ENCODE measurements around the gene PRKAG2. TPM values are rescaled to one million over a fixed set of nuclear protein-coding genes. Genes with fewer than 3 reads are reported as not detected.

PRKAG2 gene
- total RNA-seq, 2 donors from 2014 or later, result 41.3 to 51.8 TPM

DNA sequence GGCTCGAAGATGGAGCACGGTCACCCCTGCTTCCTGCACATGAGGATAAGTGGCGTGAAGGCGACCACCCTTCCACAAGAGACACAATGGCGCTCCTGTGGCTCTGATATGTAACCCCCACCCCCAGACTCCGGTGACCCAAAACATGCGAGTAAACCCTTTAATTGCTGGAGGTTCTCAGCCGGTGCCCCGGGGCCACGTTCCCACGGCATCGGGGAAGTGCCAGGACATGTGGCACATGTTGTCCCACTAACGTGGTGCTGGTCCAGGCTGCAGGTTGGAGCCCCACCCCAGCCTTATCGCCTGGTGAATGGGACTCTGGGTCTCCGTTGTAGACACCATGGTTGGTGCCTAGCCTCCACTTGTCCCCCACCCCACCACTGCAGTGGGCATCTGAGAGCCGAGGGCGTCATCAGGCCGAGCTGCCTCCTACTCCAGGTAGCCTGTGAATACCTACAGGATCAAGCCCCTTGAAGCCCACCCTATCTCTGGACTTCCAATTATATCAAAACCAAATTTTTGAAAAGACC, 132.8 kb downstream of the PRKAG2 start:
- peaks cover 5% of the 10 kb centered on the region for H3K4me1 Mint-ChIP-seq
- no peaks in the 10 kb centered on the region for H3K27me3 Mint-ChIP-seq
- DNase-seq, result no peak
- no peaks in the 10 kb centered on the region for H3K9me3 ChIP-seq (ENCODE audit: control insufficient read depth, low read length, poor library complexity, severe bottlenecking)
- no peak for ATAC-seq
- H3K27ac Mint-ChIP-seq, result peak overlapping the region; percentile 21
- no peak overlapping the region for H3K4me3 Mint-ChIP-seq
- no peaks in the 10 kb centered on the region for H3K36me3 Mint-ChIP-seq (ENCODE audit: low read depth)

DNA sequence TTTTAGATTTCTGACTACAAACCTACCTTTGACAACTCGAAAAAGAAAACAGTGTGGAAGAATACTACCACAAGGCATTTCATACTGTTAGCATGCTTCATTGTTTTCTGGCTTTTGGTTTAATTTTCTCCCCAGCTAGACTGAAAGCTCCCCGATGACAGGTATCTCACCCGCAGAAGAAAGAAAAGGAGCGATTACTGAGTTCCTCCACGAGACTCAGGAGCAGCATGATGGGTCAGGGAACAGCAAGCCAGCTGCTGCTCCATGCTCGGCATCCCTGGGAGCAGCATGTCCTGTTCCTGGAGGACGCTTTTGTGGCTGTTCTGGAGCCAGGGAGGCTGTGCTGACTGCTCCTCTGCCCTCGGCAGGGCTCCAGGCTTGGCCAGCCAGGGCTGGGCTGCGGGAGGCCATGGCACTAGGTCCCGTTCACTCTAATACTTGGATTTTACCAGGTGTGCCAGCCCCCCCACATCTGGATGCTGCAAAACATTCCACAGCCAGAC, 133.4 kb downstream of the PRKAG2 start:
- ATAC-seq, result no peak
- Mint-ChIP-seq H3K27ac (peak overlapping the region; percentile 21), H3K4me1 (peaks cover 5% of the 10 kb centered on the region), H3K36me3 (ENCODE audit: low read depth) (no peaks in the 10 kb centered on the region), H3K27me3 (no peaks in the 10 kb centered on the region), H3K4me3 (no peak overlapping the region)
- DNase-seq, result no peak
- no peaks in the 10 kb centered on the region for H3K9me3 ChIP-seq (ENCODE audit: control insufficient read depth, low read length, poor library complexity, severe bottlenecking)

DNA sequence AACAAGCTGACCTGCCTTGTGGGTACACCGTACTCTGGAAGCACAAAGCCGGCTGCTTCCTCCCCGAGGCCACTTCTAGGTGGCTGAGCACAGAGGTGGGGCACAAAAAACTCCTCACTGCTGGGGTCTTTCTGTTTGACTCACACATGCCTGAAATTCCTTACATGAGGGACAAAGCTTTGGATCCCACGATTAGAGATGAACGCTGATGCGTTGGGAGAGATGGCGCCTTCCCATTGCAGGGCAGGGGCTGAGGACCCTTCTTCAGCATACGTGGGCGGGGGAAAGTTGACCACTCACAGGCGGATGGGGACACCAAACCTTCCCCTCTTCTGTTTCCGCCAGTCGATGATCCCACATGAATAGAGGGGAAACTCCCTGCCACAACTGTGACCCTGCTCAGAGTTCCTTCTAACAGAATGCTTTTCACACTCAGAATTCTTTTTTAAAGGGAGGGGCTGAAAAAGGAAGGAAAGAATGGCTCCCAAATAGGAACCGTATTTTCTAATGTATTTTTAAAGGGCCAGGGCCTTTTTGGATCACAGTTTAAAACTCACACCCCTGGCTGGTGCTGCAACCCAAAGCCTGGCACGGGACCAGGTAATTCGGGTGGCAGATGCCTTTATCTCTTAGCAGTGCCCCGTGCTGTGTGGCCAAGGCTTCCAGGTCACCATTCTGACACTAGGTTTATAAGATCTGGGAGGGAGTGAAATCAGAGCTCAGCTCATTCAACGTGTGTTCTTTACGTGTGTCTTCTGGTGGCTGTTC, 134.0 kb downstream of the PRKAG2 start:
- Mint-ChIP-seq H3K27me3 (no peaks in the 10 kb centered on the region), H3K4me1 (peaks cover 5% of the 10 kb centered on the region), H3K36me3 (ENCODE audit: low read depth) (no peaks in the 10 kb centered on the region), H3K27ac (peak overlapping the region; percentile 21), H3K4me3 (no peak overlapping the region)
- no peaks in the 10 kb centered on the region for H3K9me3 ChIP-seq (ENCODE audit: control insufficient read depth, low read length, poor library complexity, severe bottlenecking)
- DNase-seq (no peak), ATAC-seq (no peak)

DNA sequence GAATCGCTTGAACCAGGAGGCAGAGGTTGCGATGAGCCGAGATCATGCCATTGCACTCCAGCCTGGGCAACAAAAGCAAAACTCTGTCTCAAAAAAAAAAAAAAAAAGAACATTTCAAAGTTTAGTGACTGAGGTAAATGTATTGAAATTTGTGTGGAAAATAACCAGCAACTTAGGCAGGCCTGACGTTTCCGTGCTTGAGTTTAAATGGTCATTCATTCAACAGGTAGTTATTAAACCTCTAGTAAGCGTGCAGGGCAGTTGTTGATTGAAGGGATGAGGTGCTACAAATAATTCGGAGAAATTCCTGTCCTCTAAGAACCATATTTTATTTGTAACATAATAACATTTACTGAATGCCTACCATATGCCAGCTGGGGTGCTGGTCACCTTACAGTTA, 135.3 kb downstream of the PRKAG2 start:
- ATAC-seq, result no peak
- Mint-ChIP-seq H3K27ac (no peak overlapping the region), H3K4me1 (peaks cover 5% of the 10 kb centered on the region), H3K36me3 (ENCODE audit: low read depth) (no peaks in the 10 kb centered on the region), H3K4me3 (no peak overlapping the region), H3K27me3 (no peaks in the 10 kb centered on the region)
- no peak for DNase-seq
- no peaks in the 10 kb centered on the region for H3K9me3 ChIP-seq (ENCODE audit: control insufficient read depth, low read length, poor library complexity, severe bottlenecking)

DNA sequence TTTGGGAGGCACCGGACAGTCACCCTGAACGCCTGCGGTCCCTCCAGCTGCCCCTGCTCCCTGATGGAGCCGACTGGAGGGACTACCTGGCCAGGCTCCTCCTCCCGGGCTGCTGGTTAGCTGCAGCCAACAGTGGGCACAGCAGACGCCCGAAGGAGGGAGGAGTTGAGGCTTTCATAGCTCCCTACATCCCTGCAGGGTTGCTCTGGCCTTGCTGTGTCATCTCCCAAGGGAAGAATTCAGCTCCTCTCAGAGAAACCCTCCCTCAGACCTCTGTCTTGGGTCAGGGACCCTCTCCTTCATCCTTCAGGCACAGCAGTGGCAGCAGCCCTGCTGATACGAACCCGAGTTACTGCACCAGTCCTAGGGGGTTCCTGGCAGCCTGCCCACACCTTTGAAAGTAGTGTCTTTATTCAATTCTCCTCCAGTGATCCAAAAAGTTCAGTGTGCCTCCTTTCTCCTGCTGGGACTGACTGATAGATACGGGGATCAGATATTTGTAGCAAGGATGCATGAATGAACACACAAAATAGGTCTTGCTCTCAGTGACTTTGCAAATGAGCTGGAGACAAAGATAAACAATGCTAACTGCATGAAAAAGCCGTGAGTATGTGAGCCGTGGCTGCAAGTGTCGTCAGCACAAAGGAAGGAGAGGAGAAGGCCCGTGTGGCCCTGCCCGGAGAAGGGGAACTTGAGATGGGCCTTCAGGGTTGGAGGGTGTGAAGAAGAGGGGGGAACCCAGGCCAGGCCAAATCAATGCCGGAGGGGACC, 136.6 kb downstream of the PRKAG2 start:
- ATAC-seq (no peak), DNase-seq (no peak)
- no peaks in the 10 kb centered on the region for H3K27me3 Mint-ChIP-seq
- peaks cover 5% of the 10 kb centered on the region for H3K4me1 Mint-ChIP-seq
- no peaks in the 10 kb centered on the region for H3K36me3 Mint-ChIP-seq (ENCODE audit: low read depth)
- H3K9me3 ChIP-seq (ENCODE audit: control insufficient read depth, low read length, poor library complexity, severe bottlenecking), result no peaks in the 10 kb centered on the region
- no peak overlapping the region for H3K4me3 Mint-ChIP-seq
- H3K27ac Mint-ChIP-seq, result peak overlapping the region; percentile 57

DNA sequence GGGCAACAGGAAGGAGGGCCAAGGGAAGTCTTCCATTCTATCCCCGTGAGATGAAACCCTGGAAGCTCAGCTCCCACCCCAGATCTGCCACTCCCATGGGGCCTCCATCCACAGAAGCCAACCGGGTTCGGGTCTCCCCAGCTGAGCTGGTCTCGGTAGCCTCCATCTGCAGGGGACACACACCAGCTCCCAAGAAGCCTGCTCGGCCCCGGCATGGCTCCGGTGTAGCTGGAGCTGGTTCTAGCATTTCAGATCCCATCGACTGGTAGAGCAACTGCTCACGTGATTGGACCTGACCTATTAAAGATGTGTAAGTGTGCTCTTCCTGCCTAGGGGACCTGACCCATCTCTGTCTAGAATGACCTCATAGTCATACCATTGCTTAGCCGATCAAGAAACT, 138.0 kb downstream of the PRKAG2 start:
- ATAC-seq, result no peak
- H3K9me3 ChIP-seq (ENCODE audit: control insufficient read depth, low read length, poor library complexity, severe bottlenecking), result no peaks in the 10 kb centered on the region
- no peaks in the 10 kb centered on the region for H3K36me3 Mint-ChIP-seq (ENCODE audit: low read depth)

DNA sequence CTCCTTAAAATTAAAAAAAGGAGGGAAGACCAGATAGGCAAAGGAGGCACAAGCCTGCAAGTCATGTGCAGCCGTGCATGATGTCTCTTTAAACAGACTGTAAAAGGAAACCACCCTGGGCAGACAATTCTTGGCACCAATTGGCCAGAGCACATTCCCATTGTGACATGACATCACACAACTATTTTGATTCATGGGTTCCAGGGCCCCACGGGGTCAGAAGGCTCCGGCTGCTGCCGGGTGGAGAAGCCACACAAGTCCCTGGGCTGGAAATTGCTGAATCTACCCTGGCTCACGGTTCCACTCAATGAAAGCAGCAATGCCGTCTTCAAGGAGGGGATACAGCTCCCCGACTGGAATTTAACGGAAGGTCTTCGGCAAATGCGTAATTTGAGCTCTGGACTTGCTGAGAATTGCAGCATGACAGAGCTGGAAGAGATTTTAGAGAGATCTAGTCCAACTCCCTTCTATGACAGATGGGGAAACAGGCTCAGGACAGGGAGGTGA, 140.5 kb downstream of the PRKAG2 start:
- DNase-seq (no peak), ATAC-seq (no peak)
- no peak overlapping the region for H3K4me3 Mint-ChIP-seq
- no peak overlapping the region for H3K27ac Mint-ChIP-seq
- no peaks in the 10 kb centered on the region for H3K36me3 Mint-ChIP-seq (ENCODE audit: low read depth)
- no peaks in the 10 kb centered on the region for H3K9me3 ChIP-seq (ENCODE audit: control insufficient read depth, low read length, poor library complexity, severe bottlenecking)
- peaks cover 9% of the 10 kb centered on the region for H3K4me1 Mint-ChIP-seq
- H3K27me3 Mint-ChIP-seq, result no peaks in the 10 kb centered on the region

More for the DNA sequence above, 138.0 kb downstream of the PRKAG2 start:
- H3K27ac Mint-ChIP-seq, result no peak overlapping the region
- H3K4me1 Mint-ChIP-seq, result peaks cover 9% of the 10 kb centered on the region
- no peak for DNase-seq
- no peaks in the 10 kb centered on the region for H3K27me3 Mint-ChIP-seq
- no peak overlapping the region for H3K4me3 Mint-ChIP-seq

DNA sequence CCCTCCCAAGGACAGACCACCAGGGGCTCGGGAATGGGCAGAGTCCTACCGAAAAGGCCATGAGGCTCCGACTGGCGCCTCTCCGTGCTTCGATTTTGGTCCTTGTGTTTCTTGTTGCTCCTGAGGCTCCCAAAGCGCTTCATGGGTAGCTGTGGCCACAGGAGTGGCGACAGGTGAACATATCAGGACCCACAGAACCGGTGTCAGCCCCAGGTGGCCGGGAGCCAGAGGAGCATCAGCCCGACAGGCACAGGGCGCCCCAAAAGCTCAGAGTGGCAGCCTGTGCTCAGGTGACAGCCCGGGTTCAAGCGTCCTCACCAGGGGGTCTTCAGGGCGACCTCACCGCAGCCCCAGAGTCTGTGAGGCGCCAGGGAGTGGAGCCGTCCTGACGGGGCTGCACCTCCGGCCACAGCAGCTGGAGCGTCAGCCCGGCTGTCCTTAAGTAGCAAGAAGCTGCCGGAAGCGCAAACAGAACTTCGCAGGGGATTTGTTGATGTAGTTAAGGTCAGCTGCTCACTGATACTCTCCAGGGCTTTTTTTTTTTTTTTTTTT, 141.0 kb downstream of the PRKAG2 start:
- H3K27ac Mint-ChIP-seq, result no peak overlapping the region
- H3K4me3 Mint-ChIP-seq, result no peak overlapping the region
- DNase-seq (no peak), ATAC-seq (no peak)
- H3K4me1 Mint-ChIP-seq, result peaks cover 9% of the 10 kb centered on the region
- no peaks in the 10 kb centered on the region for H3K36me3 Mint-ChIP-seq (ENCODE audit: low read depth)
- no peaks in the 10 kb centered on the region for H3K27me3 Mint-ChIP-seq
- H3K9me3 ChIP-seq (ENCODE audit: control insufficient read depth, low read length, poor library complexity, severe bottlenecking), result no peaks in the 10 kb centered on the region

DNA sequence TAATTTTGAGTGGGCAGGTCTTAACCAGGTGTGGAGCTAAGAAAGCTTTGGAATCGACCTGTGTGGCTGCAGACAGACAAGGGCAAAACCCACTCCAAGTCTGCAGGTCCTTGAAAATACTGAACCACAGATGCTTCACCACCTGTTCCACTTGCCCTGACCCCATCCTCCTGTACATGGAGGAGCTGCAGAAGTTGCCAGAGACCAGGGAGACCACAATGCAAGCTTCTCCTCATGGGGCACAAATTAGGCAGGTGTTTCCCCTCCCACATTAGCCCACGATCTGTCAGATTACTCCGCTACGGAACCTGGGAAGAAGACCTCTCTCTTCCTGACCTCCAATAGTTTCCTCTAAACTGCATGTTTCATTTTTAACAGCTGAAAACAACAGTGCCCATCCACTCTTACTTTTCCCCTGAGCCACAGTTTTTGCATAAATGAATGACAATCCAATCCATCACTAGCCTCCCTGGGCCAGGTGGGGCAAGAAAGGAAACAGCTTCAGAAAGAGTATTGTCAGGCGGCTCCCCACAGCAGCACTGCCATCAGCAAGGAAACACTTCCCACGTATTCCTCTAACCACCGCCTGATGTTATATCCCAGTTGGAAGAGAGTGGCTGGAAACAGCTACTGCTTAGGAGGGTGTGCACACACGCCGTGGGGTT, 141.6 kb downstream of the PRKAG2 start:
- ATAC-seq (no peak), DNase-seq (no peak)
- no peak overlapping the region for H3K4me3 Mint-ChIP-seq
- H3K36me3 Mint-ChIP-seq (ENCODE audit: low read depth), result no peaks in the 10 kb centered on the region
- no peaks in the 10 kb centered on the region for H3K27me3 Mint-ChIP-seq
- H3K27ac Mint-ChIP-seq, result peak overlapping the region; percentile 41
- peaks cover 7% of the 10 kb centered on the region for H3K4me1 Mint-ChIP-seq
- H3K9me3 ChIP-seq (ENCODE audit: control insufficient read depth, low read length, poor library complexity, severe bottlenecking), result no peaks in the 10 kb centered on the region

DNA sequence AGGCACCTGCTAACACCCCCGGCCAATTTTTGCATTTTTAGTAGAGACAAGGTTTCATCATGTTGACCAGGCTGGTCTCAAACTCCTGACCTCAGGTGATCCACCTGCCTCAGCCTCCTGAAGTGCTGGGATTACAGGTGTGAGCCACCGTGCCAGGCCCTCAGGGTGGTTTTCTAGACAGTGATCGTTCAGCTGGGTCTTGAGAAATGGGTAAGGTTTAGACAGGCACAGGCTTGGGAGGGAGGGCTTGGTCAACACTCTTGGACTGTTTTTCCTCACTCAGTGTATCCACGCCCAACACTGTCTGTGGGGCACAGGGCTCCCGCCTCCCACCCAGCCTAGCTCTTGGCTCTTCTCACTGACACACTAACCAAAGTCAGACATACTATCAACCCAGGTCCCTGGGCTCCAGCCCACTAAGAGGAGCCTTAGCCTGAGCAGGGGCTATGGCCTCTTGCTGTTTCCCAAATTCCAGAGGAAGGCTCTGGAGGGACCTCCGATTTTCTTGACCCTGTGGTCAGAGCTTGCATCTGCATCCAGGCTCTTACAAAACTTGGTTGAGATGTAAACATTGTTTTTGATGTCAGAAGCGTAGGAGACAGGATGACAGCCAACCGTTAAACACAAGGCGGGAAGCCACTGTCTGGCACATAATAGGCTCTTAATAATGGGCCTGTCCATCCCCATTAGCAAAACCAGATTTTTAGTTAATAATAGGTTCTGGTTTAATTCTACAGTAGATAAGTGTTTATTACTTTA, 143.9 kb downstream of the PRKAG2 start:
- H3K9me3 ChIP-seq (ENCODE audit: control insufficient read depth, low read length, poor library complexity, severe bottlenecking), result no peaks in the 10 kb centered on the region
- Mint-ChIP-seq H3K36me3 (ENCODE audit: low read depth) (no peaks in the 10 kb centered on the region), H3K27me3 (no peaks in the 10 kb centered on the region), H3K4me1 (peaks cover 8% of the 10 kb centered on the region), H3K4me3 (no peak overlapping the region), H3K27ac (peak overlapping the region; percentile 19)
- DNase-seq, result no peak
- ATAC-seq, result no peak

DNA sequence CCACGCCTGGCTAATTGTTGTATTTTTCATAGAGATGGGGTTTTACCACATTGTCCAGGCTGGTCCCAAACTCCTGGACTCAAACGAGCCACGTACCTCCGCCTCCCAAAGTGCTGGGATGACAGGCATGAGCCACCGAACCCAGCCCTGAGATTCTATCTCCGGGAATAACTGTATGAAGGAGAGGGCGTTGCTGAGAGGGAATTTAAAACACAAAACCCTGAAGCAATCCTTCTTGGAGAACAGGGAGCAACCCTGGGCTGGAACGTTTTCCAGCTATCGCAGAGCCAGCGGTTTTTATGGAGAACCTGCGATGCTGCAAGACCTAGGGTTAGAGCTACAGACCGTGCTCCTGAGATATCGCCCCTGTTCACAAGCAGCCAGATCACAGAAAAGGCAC, 144.6 kb downstream of the PRKAG2 start:
- Mint-ChIP-seq H3K4me3 (no peak overlapping the region), H3K36me3 (ENCODE audit: low read depth) (no peaks in the 10 kb centered on the region), H3K27me3 (no peaks in the 10 kb centered on the region), H3K4me1 (peaks cover 8% of the 10 kb centered on the region), H3K27ac (no peak overlapping the region)
- H3K9me3 ChIP-seq (ENCODE audit: control insufficient read depth, low read length, poor library complexity, severe bottlenecking), result no peaks in the 10 kb centered on the region
- DNase-seq, result no peak
- ATAC-seq, result no peak

DNA sequence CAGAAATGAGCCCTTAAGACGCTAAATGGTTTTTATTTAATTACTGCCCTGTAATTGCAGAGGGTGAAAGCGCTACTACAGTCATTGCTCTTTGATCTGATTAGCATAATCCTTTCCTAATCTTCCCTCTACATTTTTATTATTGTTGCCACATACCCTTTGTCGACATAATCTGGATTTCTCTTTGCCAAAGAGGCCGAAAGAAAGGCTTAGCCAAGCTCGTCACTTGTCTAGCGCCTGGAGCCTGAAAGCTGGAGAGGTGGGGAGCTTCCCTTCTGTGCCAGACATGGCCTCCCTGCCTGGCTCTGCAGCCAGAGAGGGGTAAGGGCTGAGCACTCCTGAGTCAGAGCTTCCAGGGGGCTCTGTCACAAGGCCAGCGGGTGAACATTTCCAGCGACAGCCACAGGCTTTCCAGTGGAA, 145.9 kb downstream of the PRKAG2 start:
- Mint-ChIP-seq H3K4me1 (peaks cover 13% of the 10 kb centered on the region), H3K27ac (peak overlapping the region; percentile 21), H3K36me3 (ENCODE audit: low read depth) (no peaks in the 10 kb centered on the region), H3K4me3 (no peak overlapping the region), H3K27me3 (no peaks in the 10 kb centered on the region)
- H3K9me3 ChIP-seq (ENCODE audit: control insufficient read depth, low read length, poor library complexity, severe bottlenecking), result no peaks in the 10 kb centered on the region
- ATAC-seq (no peak), DNase-seq (no peak)

Measured in T-helper 17 cell (primary cell).